NCI-H345 (cell line): Measurements from ENCODE around the gene PPM1H.
A peak's percentile ranks its signal among the peaks of the same experiment; 100 is the strongest.

Source experiments
- DNase-seq: peaks from one replicate; lab custom pipeline; 2025; lab: John Stamatoyannopoulos, UW

Gene PPM1H

GRCh38 chr12:62649412-62650138, 285.4 kb downstream of the PPM1H start:
- no peak for DNase-seq

DNA sequence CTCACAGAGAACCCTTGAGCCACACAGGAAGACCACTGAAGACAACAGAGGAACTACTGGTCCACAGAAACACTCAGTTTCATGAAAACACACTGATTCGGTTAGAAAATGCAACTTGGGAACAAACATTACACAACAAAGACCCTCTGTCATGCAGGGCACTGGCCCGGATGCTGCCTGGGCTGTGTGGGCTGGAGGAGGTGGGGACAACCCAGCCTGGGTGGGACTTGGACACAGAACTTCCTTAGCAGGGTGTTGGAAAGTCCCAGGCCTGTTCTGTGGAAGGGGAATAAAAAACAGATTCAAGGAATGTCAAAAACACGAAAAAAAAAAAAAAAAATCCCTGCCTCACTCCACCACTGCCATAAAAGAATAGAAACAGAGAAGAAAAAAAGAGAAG, 287.4 kb downstream of the PPM1H start:
- no peak for DNase-seq

DNA sequence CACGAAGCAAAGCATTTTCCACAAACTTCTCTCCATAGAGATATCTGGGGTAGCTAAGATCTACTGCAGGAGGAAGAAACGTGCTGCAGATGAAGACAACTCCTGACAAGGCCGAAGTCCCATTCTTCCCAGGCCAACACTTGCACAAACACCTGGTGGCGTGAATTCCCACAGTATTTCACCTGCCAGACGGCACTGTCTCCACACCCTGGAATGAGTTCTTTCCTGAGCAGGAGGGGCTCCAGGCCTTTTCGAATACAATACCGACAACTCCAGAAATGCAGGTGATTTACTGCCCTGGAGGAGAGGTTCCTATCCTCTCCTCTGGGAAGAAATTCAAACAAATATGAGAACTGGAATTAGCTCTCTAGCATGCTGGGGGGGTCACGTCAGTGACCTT, 288.4 kb downstream of the PPM1H start:
- DNase-seq: no peak

- no peak for DNase-seq
Observed at GRCh38 chr12:62643486-62643885, 291.5 kb downstream of the PPM1H start.

GRCh38 chr12:62642486-62642885, 292.5 kb downstream of the PPM1H start:
- no peak for DNase-seq

- DNase-seq: no peak
Observed at GRCh38 chr12:62640910-62641448, 294.0 kb downstream of the PPM1H start.

- DNase-seq: no peak
Observed at GRCh38 chr12:62637679-62638078, 297.3 kb downstream of the PPM1H start.

- no peak for DNase-seq
Observed at GRCh38 chr12:62635649-62636048, 299.3 kb downstream of the PPM1H start.

GRCh38 chr12:62632411-62632918, 302.5 kb downstream of the PPM1H start:
- peak; percentile 56 for DNase-seq

GRCh38 chr12:62631471-62632410, 303.2 kb downstream of the PPM1H start:
- DNase-seq: peak; percentile 82

DNA sequence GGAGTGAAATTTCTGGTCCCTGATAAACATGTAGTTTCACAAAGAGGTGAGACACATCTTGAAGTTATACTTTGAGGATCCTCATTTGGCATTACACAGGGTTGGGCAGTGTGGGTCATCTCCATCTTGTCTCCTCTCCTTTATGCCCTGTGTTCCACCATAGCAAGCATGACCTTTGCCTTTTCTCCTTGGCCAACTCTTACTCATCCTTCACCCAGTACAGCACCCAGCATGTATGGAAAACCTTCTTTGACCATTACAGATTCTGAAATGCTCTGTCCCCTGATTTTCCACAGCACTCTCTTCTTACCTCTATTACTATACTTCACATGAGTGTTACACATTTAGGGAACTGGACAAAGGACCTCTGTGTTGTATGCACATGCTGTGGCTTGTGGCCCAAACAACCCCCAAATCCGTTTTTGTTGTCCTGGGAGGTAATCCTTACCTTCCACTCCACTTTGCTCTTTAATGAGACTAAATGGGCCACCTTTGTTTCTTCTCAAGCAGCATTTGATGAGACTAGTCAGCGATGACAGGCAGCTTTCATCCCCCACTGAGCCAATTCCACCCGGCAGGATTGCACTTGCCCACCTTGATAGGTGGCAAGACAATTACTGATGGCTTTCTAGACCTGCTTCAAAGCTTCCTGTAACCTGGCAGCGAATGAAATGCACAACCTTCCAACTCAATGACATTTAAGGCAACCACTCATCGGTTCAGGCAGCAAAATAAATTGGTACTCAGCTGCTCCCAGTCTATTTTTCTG, 304.8 kb downstream of the PPM1H start:
- DNase-seq: peak; percentile 85

DNA sequence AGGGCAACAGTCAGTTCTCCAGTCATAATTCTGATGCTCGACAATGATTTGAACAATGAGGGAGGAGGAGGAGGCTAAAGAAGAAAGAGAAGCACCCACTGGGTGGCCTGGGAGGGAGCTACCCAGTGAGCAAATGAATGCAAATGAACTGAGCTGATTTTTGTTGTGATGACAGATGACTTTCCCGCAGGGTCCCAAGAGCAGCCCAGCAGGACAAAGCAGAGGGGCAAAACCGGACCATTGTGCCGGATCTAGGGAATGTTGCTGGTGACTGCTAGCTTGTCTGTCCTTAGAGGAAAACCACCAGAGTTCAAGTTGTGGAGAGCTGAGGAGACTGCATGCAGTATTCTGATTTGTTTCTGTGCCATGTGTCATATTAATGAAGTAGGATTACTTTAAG, 305.5 kb downstream of the PPM1H start:
- DNase-seq: no peak

DNA sequence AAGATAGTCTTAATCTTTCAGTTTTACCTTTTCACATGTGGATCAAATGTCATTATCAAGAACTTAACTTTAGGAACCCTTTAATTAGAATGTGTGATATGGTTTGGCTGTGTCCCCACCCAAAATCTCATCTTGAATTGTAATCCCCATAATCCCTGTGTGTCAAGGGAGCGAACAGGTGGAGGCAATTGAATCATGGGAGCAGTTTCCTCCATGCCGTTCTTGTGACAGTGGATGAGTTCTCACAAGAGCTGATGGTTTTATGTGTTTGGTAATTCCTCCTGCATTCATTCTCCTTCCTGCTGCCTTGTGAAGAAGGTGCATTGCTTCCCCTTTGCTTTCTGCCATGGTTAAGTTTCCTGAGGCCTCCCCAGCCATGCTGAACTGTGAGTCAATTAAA, 307.8 kb downstream of the PPM1H start:
- DNase-seq: no peak

- DNase-seq: no peak
Observed at GRCh38 chr12:62625228-62625627, 309.7 kb downstream of the PPM1H start.

DNA sequence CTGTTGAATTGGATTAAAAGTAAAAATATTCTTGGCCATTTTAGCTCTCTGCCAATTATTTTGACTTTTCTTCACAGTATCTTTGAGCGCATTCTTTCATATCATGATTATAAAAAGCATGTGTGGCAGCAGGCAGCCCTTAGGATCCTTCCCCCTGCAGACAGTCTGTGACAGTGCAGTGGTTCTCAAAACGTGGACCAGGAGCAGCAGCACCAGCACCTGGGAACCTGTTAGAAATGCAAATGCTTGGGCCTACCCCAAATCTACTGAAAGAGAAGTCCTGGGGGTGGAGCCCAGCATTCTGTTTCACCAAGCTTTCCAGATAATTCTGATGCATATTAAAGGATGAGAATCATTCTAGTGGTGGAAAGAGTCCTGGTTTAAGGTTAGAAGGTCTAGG, 312.8 kb downstream of the PPM1H start:
- DNase-seq: no peak

GRCh38 chr12:62621101-62621638, 313.8 kb downstream of the PPM1H start:
- peak; percentile 92 for DNase-seq

- peak; percentile 46 for DNase-seq
Observed at GRCh38 chr12:62618930-62619329, 316.0 kb downstream of the PPM1H start.

GRCh38 chr12:62618319-62618718, 316.6 kb downstream of the PPM1H start:
- DNase-seq: no peak

DNA sequence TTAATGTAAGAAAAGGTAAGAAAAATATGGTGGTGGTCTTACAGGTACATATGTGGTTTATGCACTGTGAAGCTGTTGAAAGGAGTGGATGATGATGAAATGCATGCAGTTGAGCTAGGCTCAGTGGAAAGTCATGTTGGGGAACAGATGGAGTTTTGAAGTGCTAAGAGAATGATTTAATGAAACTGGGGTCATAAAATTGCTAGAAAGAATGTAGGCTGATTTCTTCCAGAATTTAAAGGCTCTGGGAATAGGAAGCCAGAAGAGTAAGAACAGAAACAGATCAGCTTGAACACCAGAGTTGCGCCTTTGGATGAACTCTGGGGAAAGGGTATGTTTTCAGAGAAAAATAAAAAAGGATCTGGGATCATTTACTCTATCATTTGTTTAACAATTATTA, 321.9 kb downstream of the PPM1H start:
- DNase-seq: no peak

DNA sequence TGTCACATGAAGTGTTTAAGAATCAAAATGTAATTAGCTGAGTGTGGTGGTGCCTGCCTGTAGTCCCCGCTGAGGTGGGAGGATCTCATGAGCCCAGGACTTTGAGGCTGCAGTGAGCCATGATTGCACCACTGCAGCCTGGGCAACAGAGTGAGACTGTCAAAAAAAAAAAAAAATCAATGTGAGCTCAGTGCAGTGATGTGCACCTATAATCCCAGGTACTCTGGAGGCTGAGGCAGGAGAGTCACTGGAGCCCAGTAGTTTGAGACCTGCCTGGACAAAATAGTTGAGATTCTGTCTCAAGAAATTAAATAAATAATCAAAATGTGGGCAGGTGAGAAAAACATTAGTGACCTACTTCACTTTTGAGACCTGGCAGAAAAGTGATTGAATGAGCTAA, 328.3 kb downstream of the PPM1H start:
- no peak for DNase-seq

- DNase-seq: no peak
Observed at GRCh38 chr12:62605981-62606380, 329.0 kb downstream of the PPM1H start.

- DNase-seq: no peak
Observed at GRCh38 chr12:62604871-62605270, 330.1 kb downstream of the PPM1H start.
